GM18951 (cell line): ENCODE measurements around the gene KIRREL1.

ENCODE experiments used
- POLR2A ChIP-seq: IDR thresholded peaks from 4 replicates; pipeline ENCODE4 v1.6.1; 2011; ENCODE audit warnings: mild to moderate bottlenecking; ENCODE audit not compliant: insufficient read length, insufficient read depth; ENCODE audit errors: extremely low read depth
- in situ Hi-C: fragments of 300-500 bp; cut with MboI; formaldehyde crosslinking; loops from one replicate; pipeline ENCODE4 v1.12.0; 2022; ENCODE audit warnings: low sequenced_read_pairs, mixed read lengths, inconsistent platforms; ENCODE audit not compliant: unreplicated experiment

The KIRREL1 gene

GRCh38 chr1:157961805-157962762 is 31.4 kb upstream of the KIRREL1 start:
- in situ Hi-C loops = loop anchor here (10.0 kb wide), 1 partner anchor 163 kb away; a partner anchor contains a TSS
- TF ChIP-seq POLR2A = no peak

- in situ Hi-C loops = loop anchor here (10.0 kb wide), 1 partner anchor 161 kb away; a partner anchor contains a TSS
- no peak for TF ChIP-seq POLR2A
Observed at GRCh38 chr1:157963713-157964112, 29.7 kb upstream of the KIRREL1 start.

GRCh38 chr1:157965584-157965983 is 27.9 kb upstream of the KIRREL1 start:
- in situ Hi-C loops = loop anchor here (10.0 kb wide), 1 partner anchor 159 kb away; a partner anchor contains a TSS
- TF ChIP-seq POLR2A = no peak

GRCh38 chr1:157966031-157966537 is 27.4 kb upstream of the KIRREL1 start:
- in situ Hi-C loops = loop anchor here (10.0 kb wide), 1 partner anchor 159 kb away; a partner anchor contains a TSS

GRCh38 chr1:157967205-157967604 is 26.2 kb upstream of the KIRREL1 start:
- TF ChIP-seq POLR2A = no peak
- in situ Hi-C loops = loop anchor here (10.0 kb wide), 1 partner anchor 158 kb away; a partner anchor contains a TSS

More at GRCh38 chr1:157966031-157966537, 27.4 kb upstream of the KIRREL1 start:
- TF ChIP-seq POLR2A = no peak

GRCh38 chr1:157968508-157968907 is 24.9 kb upstream of the KIRREL1 start:
- in situ Hi-C loops = loop anchor here (10.0 kb wide), 1 partner anchor 156 kb away; a partner anchor contains a TSS
- no peak for TF ChIP-seq POLR2A

- no peak for TF ChIP-seq POLR2A
- in situ Hi-C loops = loop anchor here (10.0 kb wide), 1 partner anchor 156 kb away; a partner anchor contains a TSS
Observed at GRCh38 chr1:157968946-157969345, 24.5 kb upstream of the KIRREL1 start.

GRCh38 chr1:157969697-157970485 is 23.6 kb upstream of the KIRREL1 start:
- no peak for TF ChIP-seq POLR2A
- in situ Hi-C loops = loop anchor here (10.0 kb wide), 1 partner anchor 155 kb away; a partner anchor contains a TSS

- TF ChIP-seq POLR2A = no peak
- in situ Hi-C loops = no loop called here
Observed at GRCh38 chr1:157971769-157972168, 21.7 kb upstream of the KIRREL1 start.

GRCh38 chr1:157975228-157975950 is 18.1 kb upstream of the KIRREL1 start:
- no peak for TF ChIP-seq POLR2A

GRCh38 chr1:157976888-157977287 is 16.6 kb upstream of the KIRREL1 start:
- TF ChIP-seq POLR2A = no peak
- in situ Hi-C loops = no loop called here

More at GRCh38 chr1:157975228-157975950, 18.1 kb upstream of the KIRREL1 start:
- in situ Hi-C loops = no loop called here

- in situ Hi-C loops = no loop called here
- TF ChIP-seq POLR2A = no peak
Observed at GRCh38 chr1:157978586-157979403, 14.7 kb upstream of the KIRREL1 start.

- in situ Hi-C loops = no loop called here
Observed at GRCh38 chr1:157982136-157982535, 11.3 kb upstream of the KIRREL1 start.

More at GRCh38 chr1:157982136-157982535, 11.3 kb upstream of the KIRREL1 start:
- no peak for TF ChIP-seq POLR2A
